Left forelimb (tissue), 1 donor: ENCODE results near the gene RANBP9.

ENCODE experiments used
- DNase-seq: peaks from one replicate; pipeline ENCODE4 v3.0.0-alpha.2; 2018; ENCODE audit warnings: low spot score

Gene RANBP9

DNA sequence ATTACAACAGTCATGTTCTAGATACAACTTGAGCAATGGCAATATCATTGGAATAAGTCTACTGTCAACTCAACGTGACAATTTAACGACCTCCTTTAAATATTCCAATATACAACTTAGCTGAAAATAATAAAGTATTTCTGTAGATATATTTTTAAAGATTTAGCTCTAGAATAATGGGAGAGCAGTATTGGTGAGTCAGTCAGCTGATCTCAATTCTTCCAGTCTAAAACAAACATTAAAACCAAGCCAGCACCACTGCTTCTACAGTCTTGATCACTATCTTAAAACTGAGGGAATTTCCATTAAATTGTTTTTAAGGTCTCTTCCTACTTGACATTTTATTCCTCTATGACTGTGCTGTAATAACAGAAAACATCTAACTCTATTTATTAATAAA is 58.3 kb downstream of the RANBP9 start:
- DNase-seq, result no peak

DNA sequence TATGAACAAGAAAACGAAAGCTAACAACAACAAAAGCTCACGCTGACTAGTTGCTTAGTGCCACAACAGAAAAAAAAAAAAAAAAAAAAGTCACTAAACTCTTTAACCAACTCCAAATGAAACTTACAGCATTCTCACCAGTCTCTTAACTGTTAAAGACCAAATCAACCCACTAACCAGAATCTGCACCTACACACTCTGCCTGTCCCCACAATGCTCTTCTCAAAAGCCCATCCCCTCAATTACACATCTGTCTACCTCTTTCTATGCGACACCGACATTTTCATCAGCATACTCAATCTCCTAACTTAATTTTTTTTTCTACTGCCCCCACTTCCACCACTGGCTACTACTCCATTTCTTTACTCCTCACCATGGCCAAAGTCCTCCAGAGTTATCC is 62.2 kb downstream of the RANBP9 start:
- no peak for DNase-seq

DNA sequence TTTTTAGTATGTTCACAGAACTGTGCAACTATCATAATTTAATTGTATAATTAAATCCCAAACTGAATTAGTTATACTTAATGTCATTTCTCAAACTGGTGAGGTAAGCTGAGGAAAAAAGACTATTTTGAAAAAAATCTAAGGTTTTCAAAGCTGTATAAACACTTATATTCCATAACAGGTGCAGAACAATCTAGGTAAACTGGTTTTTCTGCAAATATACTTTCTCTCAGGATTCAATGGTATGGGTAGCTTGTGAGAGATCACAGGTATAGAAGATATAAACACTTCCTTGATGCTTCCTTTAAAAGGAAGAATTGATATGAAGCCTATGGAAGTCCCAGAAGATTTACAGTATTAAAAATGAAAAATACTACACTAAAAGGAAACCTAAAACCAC is 62.8 kb downstream of the RANBP9 start:
- no peak for DNase-seq

DNA sequence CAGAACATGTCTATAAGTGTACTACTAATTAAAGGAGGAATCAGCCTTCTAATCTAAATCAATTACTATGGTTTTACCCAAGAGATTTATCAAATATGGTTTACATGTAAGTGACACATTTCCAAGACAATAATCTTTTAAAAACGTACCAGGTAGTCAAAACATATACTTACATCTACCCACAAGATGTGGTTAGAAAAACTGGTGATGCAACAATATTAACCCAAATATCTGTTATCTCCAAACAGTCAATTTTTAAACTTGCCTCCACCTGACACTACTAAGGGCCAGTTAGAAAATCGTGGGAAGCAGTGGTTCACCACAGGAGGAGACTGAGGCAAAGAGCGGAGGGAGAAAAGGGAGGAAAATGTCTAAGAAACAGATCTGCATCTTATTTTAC is 68.5 kb downstream of the RANBP9 start:
- DNase-seq, result no peak

DNA sequence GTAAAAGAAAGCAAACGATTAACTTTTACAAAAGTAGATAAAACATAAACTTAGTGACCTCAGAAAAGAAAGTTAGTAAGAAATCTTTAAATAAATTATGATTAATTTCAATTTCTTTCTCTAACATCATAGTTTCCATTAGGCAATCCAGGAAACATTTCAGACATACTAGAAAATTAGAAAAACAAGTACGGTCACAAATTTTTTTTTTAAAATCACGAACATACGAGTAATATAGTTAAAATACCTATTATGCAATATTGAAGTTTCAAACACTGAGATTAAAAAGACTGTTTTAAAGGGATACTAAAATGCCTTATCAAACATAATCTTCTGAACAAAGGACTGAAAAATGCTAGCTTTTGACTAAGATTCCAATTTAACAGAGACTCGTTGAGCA is 70.3 kb downstream of the RANBP9 start:
- no peak for DNase-seq

DNA sequence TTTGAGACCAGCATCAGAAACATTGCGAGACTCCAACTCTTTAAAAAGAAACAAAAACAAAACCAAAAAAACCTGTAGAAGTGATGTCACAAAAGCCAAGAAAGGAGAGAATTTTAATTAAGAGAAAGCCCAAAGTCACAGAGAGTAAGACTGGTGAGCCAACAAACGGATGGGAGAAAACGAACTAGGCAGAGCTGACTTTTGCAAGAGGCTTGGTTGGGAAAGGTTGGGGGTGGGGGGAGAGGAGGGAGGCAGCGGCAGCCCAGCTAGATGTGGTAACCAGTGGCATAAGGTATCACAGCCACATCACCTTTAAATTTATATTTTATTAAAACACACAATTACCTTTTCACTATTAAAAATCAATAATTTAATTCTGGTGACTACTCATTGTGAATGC is 73.0 kb downstream of the RANBP9 start:
- DNase-seq, result no peak

DNA sequence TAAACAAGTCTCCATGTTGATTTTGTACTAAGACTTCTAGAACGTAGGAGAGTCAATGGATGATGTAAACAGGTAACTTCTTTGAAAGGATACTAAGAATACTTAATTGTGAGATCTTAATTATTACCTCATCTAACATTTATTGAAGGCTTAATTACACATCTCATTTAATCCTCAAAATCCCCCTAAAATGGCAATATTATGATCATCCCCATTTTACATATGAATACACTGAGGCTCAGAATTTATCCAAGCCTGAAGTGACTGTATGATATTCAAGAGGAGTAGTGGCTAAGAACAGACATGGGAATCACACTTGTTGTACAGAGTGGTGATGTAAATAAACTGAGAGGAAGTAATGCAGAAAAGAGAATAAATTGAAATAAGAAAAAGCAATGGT is 73.6 kb downstream of the RANBP9 start:
- no peak for DNase-seq

DNA sequence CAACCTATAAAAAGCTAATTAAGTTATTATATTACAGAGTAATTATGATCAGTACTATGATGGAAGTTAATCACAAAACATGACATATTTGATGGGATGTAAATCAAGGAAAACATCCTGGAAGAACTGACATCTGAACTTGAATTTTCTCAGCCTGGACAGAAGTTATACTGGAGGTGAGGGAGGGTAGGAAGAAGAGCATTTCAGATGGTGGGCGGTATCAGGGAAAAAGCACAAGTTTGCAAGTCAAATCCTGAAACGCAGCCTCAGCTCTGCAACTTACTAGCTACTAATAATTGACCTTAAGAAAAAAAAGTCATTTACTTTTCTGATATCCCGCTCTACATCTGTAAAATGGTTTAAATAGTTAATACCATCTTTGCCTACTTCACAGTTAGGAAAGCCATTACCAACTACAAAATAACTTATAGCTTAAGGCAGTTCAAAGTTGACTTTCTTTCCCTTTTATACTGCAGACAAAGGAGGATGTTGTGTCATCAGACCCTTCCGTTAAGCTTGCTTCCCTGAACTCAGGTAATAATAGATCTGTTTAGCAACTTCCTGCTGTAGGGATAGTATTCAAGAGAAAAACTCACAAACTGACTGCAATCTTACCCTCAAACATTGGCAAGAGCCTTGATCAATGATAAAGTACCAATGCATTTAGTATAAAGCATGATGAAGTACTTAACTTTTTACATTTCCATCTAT is 75.5 kb downstream of the RANBP9 start:
- no peak for DNase-seq

DNA sequence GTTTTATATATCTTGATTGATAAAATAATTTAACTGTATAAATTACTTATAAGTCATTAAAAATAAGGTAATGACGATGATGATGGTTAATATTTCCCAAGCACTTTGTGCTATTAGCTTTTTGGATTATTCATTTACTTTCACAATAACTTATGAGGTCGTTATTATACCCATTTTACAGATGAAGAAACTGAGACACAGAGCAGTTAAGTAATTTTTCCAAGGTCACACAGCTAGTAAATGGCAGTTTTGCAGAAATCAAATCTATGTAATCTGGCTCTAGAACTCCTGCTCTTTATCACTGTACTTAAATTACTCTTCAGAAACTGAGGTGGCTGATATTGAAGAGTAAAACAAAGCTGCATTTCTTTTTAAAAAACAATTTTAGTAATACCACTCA is 78.3 kb downstream of the RANBP9 start:
- no peak for DNase-seq

DNA sequence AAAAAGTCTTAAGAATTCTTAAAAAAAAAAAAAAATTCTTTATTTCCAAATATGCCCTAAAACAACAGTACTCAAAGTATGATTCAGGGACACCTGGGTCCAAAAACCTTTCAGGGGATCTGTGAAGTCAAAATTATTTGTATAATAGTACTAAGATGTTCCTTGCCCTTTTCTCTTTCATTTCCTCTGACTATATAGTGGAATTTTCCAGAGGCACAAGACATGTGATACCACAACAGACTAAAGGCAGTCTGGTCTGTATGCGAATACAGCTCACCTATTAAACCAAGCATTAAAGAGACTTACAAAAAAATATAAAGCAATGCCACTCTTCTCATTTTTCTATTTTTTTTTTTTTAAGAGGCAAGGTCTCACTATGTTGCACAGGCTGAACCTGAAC is 81.1 kb downstream of the RANBP9 start:
- no peak for DNase-seq

DNA sequence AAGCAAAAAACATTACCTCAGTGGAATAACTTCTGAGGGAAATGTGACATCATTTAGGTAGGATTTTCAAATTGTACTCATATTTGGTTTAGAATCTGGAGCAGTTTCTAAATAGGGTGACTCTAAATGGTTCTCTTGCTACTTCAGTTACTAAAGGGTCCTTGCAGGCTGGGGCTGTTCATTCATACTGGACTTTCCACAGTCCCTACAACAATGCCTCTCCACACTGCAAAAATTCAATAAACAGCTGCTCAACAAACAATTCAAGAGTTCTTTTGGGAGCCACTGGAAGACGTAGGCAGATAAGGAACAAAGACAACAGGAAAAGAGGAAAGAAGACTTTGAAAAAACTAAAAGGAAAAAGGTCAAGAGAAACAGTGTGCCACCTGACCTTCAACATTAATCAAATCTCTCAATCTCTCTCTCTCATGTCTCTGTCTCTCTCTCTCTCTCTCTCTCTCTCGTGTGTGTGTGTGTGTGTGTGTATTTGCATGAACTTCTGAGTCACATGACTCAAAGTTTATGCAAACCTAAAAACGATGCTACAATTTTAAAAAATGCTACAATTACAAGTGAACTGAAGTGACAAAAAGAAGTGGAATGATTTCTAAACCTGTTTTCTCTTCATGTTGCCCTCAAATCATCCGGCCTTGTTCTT is 82.0 kb downstream of the RANBP9 start:
- DNase-seq, result no peak

DNA sequence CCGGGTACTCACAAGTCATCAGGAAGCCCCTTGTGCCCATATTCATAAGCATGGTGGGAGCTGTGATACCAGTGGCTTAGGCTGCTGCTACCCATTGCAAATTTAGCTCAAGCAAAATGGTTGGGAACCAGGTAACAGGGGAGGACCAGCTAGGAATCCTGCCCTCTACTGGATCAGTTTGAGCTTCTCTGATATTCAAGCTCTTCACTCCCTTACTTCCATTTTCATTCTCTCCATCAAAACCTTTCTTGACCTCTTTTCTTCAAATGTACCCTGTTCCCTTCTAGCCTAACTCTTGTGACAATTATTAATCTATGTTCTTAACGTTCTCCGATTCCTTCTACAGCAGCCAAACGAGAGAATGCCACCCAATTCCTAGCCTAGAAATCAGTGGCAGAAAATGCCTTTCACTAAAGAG is 86.8 kb downstream of the RANBP9 start:
- no peak for DNase-seq

DNA sequence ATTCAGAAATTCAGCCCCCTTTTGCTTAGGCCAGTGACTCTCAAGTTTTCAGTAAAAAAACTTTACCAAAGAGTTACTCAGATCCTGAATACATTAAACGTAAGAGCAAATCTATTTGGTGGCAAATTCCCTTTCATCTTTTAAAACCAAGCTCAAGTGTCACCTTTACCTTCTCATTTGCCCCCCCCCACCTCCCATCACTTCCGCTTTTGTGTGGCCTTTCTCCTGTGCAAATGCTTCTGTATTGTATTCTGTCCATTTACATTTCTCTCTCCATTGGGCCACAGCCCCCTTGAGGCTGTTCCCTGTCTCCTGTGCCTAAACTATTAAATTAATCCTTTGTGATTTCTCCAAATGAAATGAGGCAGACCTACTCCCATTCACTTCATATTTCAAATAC is 94.6 kb downstream of the RANBP9 start:
- DNase-seq, result no peak

DNA sequence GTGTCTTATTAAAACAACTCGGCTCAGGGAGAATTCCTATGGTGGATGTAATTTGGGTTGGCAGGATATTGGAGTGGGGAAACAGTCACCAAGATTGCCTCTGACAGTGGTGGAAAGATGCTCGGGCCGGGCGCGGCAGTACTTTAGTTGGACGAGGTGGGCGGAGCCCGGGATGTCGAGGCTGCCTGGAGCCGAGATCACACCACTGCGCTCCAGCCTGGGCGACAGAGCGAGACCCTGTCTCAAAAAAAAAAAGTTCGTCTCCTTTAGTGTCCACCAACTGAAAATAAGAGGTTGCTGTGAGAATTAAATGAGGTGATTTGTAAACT is 95.9 kb downstream of the RANBP9 start:
- DNase-seq, result no peak

DNA sequence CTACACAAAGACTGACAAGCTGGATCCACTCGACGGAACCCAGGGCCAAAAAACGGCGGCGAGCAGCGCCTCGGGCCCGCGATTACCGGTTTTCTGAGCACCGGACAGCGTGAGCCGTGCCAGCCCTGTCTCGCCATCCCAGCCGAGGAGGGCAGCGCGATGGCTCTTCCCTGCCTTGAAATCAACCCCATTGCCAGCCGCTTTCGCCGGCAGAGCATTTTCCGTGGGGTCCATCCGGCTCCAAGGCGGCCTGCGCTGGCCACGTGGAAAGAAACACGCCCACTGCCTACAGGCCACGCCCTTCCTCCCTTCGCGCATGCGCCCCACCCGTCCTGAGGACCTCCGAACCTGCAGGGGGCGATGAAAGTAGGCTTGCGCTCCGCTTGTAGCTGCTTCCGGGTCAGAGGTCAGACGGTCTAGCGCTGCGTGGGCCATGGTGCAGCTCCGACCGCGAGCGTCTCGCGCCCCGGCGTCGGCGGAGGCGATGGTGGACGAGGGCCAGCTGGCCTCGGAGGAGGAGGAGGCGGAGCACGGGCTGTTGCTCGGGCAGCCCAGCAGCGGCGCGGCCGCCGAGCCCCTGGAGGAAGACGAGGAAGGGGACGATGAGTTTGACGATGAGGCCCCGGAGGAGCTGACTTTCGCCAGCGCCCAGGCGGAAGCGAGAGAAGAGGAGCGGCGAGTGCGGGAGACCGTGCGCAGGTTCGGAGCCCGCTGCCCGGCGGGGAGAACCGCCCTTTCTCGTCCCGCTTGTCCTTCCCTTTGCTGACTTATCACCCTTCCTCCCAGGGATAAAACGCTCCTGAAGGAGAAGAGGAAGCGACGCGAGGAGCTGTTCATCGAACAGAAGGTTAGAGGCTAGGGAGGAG is 96.5 kb downstream of the RANBP9 start, which contains the start of gene NOL7:
NOL7 (plus strand) TSS at position 410 of the 866 bp plus-strand sequence; CDS start at position 434, 24 bp downstream.
- DNase-seq, result peak; percentile 99

DNA sequence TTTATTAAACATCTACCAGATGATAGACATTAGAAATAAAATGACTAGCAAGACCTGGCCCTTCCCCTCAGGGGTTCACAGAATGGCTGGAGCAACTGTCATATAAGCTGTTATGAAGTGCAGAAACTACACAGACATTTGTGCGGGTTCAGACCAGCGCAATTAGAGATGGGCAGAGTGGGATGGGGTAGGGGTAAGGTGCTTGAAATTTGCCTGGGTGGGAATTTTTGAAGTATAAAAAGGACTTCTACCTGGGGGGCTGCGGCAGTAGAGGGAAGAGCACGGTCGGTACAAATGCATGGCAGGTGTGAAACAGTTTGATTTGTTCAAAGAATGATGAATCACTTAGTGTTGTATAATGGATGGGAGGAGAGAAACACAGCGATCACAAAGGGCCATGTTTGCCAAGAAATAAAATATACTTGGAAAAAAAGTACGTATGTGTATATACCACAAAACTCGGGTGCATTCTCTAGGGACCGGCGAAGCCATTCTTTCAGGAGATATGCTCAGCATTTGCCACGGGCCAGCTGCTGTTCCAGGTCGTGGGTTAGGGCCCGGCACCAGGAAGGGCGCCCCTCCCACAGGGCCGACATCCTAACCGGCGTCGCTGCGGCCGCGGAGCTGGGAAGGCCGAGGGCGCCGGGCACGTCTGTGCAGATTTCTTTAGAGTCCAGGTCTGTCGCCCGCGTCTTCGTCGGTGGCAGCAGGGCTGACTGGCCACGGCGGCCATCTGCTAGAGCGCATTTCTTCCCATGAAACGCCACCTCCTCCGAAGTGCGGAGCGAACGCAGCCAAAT is 97.3 kb downstream of the RANBP9 start:
- DNase-seq, result no peak

DNA sequence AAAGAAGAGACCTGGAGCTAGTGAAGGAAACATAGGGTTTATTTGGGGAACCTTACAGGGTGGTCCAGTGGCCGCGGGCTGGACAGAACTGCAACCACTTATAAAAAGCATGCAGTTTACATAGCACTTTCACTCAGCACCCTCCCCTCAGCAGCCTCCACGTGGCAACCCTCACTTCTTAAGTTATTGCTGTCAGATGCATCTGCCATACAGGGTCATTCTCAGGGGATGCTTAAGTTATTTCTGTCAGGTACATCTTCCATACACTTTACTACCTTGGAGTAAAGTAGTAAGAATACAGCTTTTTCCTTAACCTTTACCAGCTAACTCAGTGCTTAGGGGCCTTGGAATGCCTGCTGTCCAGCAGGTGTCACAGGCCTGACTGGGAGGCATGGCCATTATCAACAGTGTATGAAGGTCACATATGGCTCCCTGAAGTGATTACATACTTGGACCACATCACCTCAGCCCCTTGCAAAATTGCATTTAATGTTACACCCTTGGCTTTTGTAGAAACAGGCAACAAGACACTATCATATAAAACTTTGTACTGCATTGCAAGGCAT is 98.5 kb downstream of the RANBP9 start:
- no peak for DNase-seq

DNA sequence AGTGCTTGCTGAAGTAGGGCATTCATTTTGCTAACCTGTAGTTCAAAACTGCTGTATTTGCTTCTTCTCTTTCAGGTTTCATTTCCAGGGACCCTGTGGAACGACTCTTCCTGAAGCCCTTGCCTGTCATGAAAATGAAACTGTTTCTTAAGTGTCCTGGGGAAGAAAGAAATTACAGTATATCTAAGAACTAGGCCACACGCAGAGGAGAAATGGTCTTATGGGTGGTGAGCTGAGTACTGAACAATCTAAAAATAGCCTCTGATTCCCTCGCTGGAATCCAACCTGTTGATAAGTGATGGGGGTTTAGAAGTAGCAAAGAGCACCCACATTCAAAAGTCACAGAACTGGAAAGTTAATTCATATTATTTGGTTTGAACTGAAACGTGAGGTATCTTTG is 99.9 kb downstream of the RANBP9 start:
- no peak for DNase-seq

DNA sequence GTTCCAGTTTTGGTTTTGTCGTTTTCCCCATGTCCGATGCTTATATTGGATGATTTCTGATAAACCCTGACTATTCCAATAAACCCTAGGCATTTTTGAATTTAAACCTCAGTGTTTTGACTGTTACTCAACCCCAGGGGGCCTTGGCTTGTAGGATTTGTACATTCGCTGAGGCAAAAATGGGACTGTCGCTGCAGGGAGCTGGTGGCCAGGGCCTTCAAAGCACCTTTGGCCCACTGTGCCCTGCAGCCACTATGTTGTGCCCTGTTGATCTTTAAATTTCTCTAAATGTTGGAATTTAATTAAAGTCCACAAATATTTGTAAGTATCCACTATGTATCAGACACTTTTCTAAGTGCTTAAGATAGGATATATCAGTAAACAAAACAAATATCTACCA is 106.0 kb downstream of the RANBP9 start:
- no peak for DNase-seq

DNA sequence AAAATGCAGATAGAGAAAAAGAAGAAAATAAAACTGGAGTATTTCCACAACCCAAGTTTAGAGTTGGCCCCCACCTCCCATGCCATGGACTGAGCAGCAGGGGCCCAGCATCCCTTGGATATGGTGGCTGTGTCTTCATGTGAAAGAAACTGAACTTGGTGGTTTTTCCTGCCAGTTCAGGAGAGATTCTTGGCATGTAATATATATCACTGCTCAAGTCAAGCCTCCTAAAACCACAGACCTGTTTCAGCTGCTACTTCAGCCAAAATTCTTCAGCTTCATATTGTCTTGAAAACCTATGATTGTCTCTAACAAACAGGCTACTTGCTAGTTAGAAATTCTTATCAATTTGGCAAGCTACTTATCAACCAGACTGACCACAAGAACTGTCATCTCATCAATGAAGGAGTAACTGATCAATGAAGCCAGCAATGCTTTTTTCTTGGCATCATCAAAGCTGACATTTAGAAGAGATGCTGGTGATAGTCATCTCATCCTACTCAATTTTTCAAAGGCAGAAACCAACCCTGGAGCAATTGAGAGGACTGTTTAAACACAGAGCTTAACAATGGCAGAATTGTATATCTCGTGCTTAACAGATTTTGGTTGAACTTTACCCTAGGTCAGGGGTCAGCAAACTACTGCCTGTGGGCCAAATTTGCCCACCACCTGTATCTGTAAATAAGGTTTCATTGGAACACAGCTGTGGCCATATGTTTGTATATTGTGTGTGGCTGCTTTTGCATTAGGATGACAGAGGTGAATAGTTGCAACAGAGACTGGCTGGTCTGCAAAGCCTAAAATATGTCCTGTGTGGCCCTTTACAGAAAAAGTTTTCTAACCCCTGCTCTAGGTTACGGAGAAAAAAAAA is 106.9 kb downstream of the RANBP9 start:
- DNase-seq, result no peak

DNA sequence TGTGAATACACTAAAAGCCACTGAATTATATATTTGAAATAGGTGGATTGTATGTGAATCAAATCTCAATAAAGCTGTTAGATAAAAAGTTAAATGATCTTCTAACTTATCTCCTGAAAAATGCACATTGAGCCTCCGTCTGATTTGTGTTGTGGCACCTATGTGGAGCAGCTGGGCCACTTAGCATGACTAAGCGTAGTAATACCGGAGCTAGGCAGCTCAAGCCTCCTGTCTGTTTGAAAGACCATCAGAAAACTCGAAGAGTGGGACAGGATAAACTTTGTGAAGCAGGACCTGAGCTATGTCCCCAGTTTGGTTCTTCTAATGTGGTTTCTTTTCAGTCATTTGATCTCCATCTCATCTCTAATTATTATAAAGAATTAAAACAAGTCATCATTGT is 107.5 kb downstream of the RANBP9 start:
- DNase-seq, result no peak
